CMK (cell line): ENCODE results near the gene SLAMF6.

ENCODE experiments used
- DNase-seq: peaks from one replicate; pipeline ENCODE4 v3.0.0-alpha.2; 2010; ENCODE audit warnings: low read depth

SLAMF6 gene

GRCh38 chr1:160467576-160467975 is 55.5 kb downstream of the SLAMF6 start:
- no peak for DNase-seq

DNA sequence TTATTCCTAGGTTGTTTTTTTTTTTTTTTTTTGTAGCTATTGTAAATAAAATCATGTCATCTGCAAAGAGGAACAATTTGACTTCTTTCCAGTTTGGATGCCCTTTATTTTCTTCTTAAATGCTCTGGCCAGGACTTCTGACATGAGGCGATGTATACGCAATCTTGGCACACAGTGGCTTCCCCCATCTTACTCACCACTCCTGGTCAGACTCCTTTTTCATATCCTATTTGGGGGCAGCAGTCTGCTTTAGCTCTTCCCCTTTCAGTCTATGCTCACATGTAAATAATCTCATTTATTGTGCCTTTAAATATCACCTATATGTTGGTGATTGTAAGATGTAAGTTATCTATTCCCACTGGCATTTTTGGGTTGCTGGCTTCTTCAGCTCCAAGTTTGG is 56.1 kb downstream of the SLAMF6 start:
- DNase-seq = no peak

DNA sequence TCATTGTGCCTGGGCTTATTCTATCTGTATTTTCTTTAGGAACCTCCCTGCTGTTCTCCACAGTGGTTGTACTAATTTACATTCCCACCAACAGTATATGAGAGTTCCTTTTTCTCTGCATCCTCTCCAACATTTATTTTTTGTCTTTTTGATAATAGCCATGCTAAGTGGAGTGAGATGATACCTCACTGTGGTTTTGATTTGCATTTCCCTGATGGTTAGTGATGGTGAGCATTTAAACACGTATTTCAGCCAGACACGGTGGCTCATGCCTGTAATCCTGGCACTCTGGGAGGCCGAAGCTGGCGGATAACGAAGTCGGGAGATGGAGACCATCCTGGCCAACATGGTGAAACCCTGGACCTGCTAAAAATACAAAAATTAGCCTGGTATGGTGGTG is 57.9 kb downstream of the SLAMF6 start:
- no peak for DNase-seq

- no peak for DNase-seq
Observed at GRCh38 chr1:160460683-160461287, 62.3 kb downstream of the SLAMF6 start.

DNA sequence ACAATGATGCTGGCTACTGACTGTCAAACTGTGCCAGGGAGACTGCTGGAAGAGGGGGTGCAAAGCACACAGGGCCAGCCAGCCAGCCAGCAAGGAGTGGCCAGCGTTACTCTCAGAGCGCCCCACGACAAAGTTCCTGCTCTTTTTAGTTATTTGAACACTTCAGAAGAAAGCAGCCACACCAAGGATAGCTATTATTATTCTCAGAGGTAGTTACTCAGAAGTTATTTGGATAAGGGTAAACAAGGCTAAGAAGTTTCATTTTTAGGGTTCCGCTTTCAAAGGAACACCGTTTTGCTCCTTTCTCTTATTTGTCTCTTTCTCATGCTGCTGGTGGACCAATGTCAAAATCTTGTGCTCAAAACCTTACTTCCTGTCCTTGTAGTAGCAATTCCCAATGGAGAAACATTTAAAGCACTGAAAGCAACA is 62.8 kb downstream of the SLAMF6 start:
- no peak for DNase-seq

DNA sequence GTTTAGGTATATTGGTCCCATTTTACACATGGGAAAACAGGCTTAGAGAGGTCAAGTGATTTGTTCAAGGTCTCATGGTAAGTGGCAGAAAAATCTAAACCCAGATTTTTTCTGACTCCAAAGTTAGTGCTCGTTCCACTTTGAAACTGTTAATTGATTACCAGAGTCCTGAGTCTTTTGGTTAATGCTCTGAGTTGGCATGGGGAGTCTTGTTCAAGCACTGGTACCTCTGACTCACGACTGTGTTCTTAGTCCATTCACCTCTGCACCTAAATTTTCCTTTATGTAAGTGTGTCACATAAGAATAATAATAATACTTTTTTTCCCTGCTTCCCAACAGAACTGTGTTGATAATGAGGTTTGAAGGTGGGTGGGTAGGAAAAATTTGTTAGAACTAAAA is 63.4 kb downstream of the SLAMF6 start:
- DNase-seq = no peak

- DNase-seq = no peak
Observed at GRCh38 chr1:160459056-160459455, 64.0 kb downstream of the SLAMF6 start.

DNA sequence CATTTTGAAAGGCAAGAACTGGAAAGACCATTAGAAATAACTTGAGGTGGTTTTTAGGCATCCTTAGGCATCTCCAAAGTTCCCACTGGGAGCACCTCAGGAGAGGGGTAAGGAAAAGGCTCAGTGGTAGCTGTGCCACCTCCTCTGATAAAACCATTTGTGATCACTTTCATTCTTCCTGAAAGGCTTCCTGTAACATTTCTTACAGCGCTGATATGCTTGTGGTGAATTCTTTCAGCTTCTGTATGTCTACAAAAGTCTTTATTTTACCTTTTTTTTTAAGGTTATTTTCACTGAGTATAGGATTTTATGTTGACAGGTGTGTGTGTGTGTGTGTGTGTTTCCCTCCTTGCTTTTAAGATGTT is 67.9 kb downstream of the SLAMF6 start:
- no peak for DNase-seq

DNA sequence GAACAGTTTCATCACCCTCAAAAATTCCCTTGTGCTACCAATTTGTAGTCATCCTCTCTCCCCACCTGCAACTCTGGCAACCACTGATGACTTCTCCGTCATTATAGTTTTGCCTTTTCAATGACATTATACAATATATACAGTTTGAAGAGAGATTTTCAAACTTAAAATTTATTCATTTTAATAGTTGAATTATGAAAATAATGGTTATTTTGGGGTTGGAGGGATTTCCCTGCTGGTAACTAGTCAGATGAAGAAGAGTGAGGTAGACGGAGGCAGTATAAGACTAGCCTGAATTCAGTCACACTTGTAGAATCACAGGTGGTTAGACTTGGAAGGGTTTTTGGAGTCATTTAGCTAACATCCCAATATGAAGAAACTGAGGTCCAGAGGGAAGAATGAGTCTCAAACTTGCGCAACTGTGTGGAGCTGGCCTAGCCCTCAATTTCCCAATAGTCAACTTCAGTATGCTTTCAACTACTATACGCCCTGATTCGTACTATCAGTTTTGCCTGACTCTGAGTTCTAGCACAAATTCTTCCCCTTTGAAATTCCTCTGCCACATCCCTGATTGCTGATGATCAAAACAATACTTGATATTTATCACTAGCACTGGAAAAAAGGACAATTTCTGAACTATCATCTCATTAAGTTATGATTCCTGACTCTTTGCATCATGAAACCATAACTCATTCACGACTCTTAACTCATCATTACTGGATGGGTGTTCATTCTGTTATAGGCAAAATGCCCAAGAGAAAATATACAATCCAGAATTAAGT is 68.5 kb downstream of the SLAMF6 start:
- no peak for DNase-seq

GRCh38 chr1:160453443-160453842 is 69.6 kb downstream of the SLAMF6 start:
- DNase-seq = no peak

- no peak for DNase-seq
Observed at GRCh38 chr1:160451859-160452232, 71.2 kb downstream of the SLAMF6 start.

DNA sequence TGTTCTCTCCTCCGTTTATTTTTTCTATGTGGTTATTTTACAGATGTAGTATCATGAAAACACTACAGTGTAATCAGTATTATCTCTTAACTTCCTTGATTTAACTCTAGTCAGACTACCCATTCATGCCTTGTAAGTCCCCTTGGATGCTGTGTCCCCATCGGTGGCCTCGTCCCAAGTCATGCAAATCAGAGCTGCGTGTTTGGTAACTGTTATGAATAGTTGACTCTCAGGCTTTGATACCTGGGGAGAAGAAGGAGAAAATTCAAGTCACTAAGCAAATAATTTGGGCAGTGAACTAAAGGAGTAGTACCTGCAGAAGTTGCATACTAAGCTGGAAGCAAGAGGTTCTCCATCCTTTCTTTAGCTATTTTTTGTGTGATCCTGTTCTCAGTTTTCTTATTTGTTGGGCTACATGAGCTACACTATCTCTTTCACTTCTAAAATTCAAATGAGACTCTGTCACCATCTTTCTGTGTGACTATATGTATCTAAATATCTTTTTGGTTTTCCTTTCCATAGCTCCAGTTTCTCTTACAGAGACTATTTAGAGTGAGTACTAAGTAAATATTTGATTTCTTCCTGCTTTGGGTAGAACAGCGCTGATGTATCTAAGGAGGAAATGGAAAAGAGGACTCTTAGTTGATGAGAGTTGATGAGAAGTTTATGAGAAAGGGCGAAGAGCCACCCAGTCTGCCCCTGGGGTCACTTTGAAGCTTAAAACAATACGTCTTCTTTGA is 71.8 kb downstream of the SLAMF6 start:
- no peak for DNase-seq

- DNase-seq = no peak
Observed at GRCh38 chr1:160449494-160449893, 73.6 kb downstream of the SLAMF6 start.

DNA sequence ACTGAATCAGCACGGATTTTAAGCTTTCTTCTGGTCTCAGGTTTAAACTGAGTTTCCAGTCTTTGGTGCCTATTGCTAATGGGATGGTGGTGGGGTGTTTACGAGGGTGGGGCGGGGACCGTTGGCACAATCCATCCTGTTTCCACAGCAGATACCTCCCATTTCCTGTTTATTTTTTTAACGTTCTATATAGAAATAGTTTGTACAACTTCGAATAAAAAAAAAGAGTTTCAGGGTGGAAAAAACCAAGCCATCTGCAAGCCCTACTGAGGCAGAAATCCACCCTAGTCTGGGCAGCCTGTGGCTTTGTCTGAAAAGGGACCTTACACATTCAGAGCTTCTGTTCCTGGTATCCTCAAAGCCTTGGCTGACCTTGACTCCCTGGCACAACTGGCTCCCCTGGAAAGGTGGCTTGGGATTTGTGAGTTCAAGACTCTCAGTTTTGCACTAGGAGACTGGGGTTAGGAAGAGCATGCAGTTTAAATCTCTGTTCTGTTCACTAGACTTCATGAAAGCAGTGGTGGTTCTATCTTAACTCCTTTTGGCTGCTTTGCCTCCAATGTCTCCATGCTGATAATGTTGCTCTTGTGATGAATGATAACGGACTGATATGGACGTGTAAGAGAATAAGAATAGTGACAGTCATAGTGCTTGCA is 76.0 kb downstream of the SLAMF6 start:
- DNase-seq = no peak

GRCh38 chr1:160439718-160440117 is 83.3 kb downstream of the SLAMF6 start:
- DNase-seq = no peak

DNA sequence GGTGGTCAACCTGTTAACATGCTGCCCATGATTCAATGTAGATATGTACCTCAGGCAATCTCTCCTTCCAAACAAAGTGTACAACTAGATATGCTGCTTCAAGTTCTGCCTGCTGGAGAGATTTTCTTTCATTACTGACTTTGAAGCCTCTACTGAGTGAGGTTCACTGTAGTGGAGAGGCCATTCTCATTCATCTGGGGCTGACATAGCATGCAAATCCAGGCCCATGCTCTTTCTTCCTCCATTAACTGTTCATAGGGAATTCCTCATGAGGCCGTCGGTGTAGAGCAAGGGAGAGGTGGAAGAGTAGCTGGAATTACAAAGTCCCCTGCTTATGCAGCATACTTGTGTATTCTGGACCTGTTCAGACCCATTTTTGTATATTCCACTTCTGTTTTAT is 84.1 kb downstream of the SLAMF6 start:
- DNase-seq = no peak

DNA sequence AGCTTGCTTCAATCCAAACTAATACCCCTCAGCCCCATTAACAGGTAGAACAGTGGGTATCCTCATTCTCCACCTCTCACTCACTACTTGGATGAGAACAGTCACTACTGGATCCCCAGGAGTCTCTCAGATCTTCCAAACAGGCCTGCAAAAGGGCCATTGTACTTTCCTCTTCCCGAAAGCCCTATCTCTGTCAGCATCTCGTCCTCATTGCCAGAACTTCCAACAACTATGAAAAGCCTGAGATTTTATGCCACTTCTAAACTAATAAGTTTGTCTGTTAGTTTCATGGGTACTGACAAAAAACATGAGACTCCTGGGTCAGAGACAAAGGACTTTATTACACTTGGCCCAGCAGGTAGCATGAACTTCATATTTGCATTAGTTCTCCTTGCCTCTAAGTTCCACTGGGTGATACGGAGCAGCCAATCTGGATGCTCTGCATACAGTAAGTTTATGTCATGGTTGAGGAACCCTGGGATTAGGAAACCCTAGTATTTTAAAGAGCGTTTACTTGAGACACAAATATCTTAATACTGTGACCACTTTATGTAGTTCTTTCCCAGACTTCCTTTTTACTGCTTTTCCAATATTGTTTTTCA is 84.6 kb downstream of the SLAMF6 start:
- no peak for DNase-seq

GRCh38 chr1:160437432-160438316 is 85.4 kb downstream of the SLAMF6 start:
- DNase-seq = no peak

GRCh38 chr1:160436966-160437365 is 86.1 kb downstream of the SLAMF6 start:
- DNase-seq = peak; percentile 74
